HG02642 (cell line): Measurements from ENCODE around the gene TMEM154.

Experiments used
- ATAC-seq: cut with Tn5 transposase; IDR thresholded peaks from one replicate; pipeline ENCODE4 v1.9.1; 2021; ENCODE audit warnings: mild to moderate bottlenecking; ENCODE audit not compliant: unreplicated experiment, poor library complexity

The TMEM154 gene

GRCh38 chr4:152679414-152680281 is at the start of gene TMEM154:
Gene TMEM154 (minus strand): TSS chr4:152679997. CDS start chr4:152679933, 64 bp downstream.
- ATAC-seq: peak; percentile 72

- no peak for ATAC-seq
These were observed 49.7 kb upstream of the TMEM154 start for GRCh38 chr4:152729466-152729865.

- no peak for ATAC-seq
These were observed 48.5 kb upstream of the TMEM154 start for GRCh38 chr4:152728343-152728742.

DNA sequence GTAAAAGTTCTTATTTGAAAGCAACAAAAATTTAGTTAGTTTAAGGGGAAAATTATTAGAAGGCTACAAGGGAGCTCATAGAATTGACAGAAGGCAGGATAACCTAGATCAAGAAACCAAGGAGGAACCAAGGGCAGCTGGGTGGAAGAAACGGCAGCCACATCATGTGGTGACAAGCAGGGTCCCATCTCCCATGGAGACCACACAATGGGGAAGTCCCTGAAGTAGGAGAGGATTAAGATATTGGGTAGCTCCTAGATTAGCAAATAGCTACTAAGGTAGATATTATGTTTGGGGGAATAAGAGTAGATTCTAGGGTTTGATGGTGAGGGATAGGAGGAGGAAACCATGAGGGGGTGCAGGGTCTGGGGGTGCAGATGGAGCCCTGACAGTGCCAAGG is 48.0 kb upstream of the TMEM154 start:
- no peak for ATAC-seq

- no peak for ATAC-seq
These were observed 44.7 kb upstream of the TMEM154 start for GRCh38 chr4:152724494-152724893.

- ATAC-seq: no peak
These were observed 43.4 kb upstream of the TMEM154 start for GRCh38 chr4:152723236-152723635.

- no peak for ATAC-seq
These were observed 40.2 kb upstream of the TMEM154 start for GRCh38 chr4:152719801-152720556.

DNA sequence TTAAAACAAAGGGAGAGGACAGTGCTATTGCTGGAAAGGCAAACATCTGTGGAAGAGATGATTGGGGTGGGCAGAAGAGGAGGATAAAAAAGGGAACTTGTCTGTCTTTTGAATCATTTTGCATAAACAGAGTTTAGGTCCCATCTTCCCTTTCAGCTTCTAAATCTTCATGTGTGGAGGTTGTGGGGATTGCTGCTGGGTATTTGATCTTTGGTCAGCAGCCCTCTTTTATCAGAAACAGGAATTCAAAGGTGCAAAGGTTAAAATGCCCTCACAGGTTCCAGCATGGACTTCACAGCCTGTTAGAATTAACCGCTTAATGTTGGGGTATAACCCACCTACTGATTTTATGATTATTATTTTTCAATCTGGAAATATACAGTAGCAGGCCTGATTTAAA is 39.5 kb upstream of the TMEM154 start:
- ATAC-seq: no peak

DNA sequence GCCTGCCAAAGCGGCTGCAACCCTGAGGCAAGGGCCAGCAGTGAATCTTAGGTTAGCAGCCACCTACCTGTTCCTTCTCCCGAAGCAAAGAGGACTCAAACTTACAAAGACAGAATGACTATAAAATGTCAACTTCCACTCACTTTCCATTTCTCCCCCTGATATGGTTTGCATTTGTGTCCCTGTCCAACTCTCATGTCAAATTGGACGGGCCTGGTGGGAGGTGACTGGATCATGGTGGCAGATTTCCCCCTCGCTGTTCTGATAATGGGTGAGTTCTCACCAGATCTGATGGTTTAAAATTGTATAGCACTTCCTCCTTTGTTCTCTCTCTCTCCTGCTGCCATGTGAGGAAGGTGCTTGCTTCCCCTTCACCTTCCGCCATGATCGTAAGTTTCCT is 35.3 kb upstream of the TMEM154 start:
- no peak for ATAC-seq

GRCh38 chr4:152713951-152714705 is 34.3 kb upstream of the TMEM154 start:
- ATAC-seq: no peak

DNA sequence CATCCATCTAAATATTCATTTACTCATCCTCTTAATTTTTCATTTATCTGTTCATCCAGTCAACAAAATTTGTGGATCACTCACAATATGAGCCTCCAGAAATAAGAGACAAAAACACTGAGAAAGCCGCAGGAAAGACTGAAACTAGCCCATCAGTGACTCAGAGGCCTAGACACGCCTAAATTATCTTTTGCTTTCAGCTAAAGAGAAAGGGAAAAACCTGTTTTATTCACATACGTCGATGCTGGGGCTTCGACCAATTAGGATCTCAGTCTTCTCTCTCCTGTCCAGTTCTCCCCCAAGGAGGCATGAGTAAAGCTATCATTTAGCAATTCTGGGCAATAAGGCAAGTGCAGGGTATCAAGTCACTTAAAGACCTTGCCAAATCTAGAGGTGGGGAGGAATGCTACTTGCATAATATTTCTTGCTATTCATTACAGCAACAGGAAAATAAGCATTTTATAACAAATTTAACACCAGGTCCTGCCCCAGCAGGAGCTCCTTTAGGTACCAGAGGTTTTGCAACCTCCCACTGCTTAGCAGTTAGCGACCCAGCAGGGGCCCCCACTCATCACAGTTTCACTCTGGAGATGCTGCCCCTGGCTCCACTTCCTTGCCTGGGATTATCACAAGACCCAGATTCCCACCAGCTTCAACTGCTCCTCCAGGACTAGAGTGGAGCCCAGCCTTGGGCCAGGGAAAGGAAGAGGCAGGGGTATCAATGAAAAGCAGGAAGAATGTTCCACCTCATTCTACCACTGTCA is 30.1 kb upstream of the TMEM154 start:
- ATAC-seq: no peak

GRCh38 chr4:152708796-152709195 is 29.0 kb upstream of the TMEM154 start:
- ATAC-seq: no peak

- no peak for ATAC-seq
These were observed 28.6 kb upstream of the TMEM154 start for GRCh38 chr4:152708361-152708760.

DNA sequence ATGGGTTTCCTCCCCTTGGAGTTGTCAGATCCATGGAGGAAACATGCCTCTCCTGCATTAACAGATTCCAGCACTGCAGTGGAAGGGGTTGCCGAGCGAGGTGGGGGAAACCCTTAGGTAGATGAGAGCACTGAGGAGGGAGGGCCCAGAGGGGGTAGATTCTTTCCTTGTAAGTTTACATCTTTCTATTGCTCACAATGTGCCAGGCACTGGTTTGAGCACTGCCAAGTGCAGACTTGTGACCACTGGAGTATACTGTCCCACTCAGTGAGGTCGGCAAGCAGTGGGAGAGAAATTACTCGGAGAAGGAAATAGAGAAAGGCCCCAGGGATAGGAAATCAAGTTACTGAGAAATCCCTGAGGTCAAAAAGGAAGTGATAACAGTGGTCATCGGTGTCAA is 27.8 kb upstream of the TMEM154 start:
- no peak for ATAC-seq

- ATAC-seq: no peak
These were observed 26.1 kb upstream of the TMEM154 start for GRCh38 chr4:152705903-152706302.

DNA sequence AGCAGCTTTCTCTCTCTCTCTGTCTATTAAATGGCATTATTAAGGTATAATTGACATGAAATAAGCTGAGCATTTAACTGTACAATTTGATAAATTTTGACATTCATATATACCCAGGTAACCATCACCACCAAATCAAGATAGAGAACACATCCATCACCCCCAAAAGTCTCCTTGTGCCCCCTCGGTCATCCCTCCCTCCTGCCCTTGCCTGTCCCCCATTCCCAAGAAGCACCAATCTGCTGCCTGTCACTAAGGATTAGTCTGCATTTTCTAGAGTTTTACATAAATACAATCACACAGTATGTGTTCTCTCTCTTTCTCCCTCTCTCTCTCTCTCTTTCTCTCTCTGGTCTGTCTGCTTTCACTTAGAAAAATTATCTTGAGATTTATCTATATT is 25.0 kb upstream of the TMEM154 start:
- no peak for ATAC-seq

DNA sequence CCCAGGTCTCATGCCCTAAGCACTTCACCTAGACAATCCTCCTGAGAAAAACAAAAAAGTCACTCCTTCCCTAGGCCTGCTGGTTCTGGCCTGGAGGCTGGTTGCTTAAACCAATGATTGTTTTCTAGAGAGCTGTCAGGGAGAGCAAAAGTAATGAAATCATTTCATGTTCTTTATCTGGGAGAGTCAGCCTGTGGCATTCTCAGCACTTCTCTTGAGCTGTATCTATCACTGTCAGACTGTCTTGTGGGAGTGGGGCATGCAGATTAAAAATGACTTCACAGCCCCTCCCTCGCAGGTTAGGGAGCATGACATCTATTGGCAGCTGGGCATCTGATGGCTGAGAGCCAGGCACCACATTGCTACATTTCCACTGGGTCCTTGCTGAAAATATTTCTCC is 20.4 kb upstream of the TMEM154 start:
- ATAC-seq: no peak

- ATAC-seq: no peak
These were observed 19.5 kb upstream of the TMEM154 start for GRCh38 chr4:152699313-152699712.

DNA sequence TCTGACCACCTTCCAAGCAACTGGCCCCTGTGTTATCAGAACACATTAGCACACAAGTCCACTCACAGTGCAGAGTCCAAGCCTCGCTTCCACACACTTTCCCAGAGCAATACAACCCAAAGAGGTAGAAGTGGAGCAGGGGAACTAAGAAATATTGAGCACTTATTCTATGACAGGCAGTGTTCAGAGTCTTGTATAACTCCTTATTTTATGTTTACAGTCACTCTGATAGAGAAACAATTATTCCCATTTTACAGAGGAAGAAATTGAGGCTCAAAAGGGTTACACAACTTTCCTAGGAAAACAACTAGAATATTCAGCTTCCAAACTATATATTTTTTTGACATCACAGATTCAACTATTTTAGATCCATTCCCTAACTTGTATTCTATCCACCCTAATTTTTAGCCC is 18.3 kb upstream of the TMEM154 start:
- no peak for ATAC-seq
